ENCODE measurements around the gene SGPL1.
"Not testable (repeated sequence)": the region's sequence is repeated elsewhere in the genome, so short reads cannot be mapped to it uniquely, and the experiment has no call there.

Gene SGPL1

GRCh38 chr10:70906953-70907636, 91.3 kb downstream of the SGPL1 start:
- DNase-seq = no peak

- no peak for DNase-seq
Observed at GRCh38 chr10:70907637-70908405, 92.1 kb downstream of the SGPL1 start.

GRCh38 chr10:70908406-70909296, 92.9 kb downstream of the SGPL1 start:
- DNase-seq = no peak

GRCh38 chr10:70909326-70909935, 93.7 kb downstream of the SGPL1 start:
- no peak for DNase-seq

GRCh38 chr10:70910486-70911341, 95.0 kb downstream of the SGPL1 start:
- no peak for DNase-seq

GRCh38 chr10:70911386-70911785, 95.6 kb downstream of the SGPL1 start:
- DNase-seq = no peak

- DNase-seq = no peak
Observed at GRCh38 chr10:70912556-70912955, 96.8 kb downstream of the SGPL1 start.

- no peak for DNase-seq
Observed at GRCh38 chr10:70913191-70913892, 97.6 kb downstream of the SGPL1 start.

- no peak for DNase-seq
Observed at GRCh38 chr10:70913893-70914240, 98.1 kb downstream of the SGPL1 start.

GRCh38 chr10:70914316-70914864, 98.6 kb downstream of the SGPL1 start:
- no peak for DNase-seq

GRCh38 chr10:70915206-70915605, 99.5 kb downstream of the SGPL1 start:
- no peak for DNase-seq

GRCh38 chr10:70915806-70916205, 100.1 kb downstream of the SGPL1 start:
- DNase-seq = no peak

GRCh38 chr10:70916241-70916640, 100.5 kb downstream of the SGPL1 start:
- DNase-seq = no peak

GRCh38 chr10:70917226-70917625, 101.5 kb downstream of the SGPL1 start:
- DNase-seq = no peak

- DNase-seq = no peak
Observed at GRCh38 chr10:70917635-70918034, 101.9 kb downstream of the SGPL1 start.

- DNase-seq = no peak
Observed at GRCh38 chr10:70918851-70919530, 103.2 kb downstream of the SGPL1 start.

GRCh38 chr10:70919906-70920305, 104.2 kb downstream of the SGPL1 start:
- not testable (repeated sequence) for DNase-seq

- DNase-seq = no peak
Observed at GRCh38 chr10:70920519-70920918, 104.8 kb downstream of the SGPL1 start.

- DNase-seq = no peak
Observed at GRCh38 chr10:70921285-70921684, 105.5 kb downstream of the SGPL1 start.

GRCh38 chr10:70923696-70924095, 107.9 kb downstream of the SGPL1 start:
- no peak for DNase-seq
